ENCODE data around the gene GNAT1. TPM values are rescaled to one million over a fixed set of nuclear protein-coding genes. Genes with fewer than 3 reads are reported as not detected.

The GNAT1 gene
- not detected in 2 replicates for total RNA-seq

DNA sequence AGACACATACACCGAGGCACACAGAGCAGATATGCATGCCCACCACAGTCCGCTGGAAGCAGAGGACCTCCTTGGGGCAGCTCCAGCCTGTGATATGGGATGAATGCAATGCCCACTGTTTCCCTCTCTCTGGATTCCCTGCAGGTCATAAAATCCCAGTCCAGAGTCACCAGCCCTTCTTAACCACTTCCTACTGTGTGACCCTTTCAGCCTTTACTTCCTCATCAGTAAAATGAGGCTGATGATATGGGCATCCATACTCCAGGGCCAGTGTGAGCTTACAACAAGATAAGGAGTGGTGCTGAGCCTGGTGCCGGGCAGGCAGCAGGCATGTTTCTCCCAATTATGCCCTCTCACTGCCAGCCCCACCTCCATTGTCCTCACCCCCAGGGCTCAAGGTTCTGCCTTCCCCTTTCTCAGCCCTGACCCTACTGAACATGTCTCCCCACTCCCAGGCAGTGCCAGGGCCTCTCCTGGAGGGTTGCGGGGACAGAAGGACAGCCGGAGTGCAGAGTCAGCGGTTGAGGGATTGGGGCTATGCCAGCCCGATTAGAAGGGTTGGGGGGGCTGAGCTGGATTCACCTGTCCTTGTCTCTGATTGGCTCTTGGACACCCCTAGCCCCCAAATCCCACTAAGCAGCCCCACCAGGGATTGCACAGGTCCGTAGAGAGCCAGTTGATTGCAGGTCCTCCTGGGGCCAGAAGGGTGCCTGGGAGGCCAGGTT is at the start of gene GNAT1:
TSS of gene GNAT1 (plus strand) at position 675 of the 725 bp plus-strand sequence. CDS start 116 bp downstream, outside the sequence.
- intact Hi-C loops (cut with micrococcal nuclease) = no loop called here

DNA sequence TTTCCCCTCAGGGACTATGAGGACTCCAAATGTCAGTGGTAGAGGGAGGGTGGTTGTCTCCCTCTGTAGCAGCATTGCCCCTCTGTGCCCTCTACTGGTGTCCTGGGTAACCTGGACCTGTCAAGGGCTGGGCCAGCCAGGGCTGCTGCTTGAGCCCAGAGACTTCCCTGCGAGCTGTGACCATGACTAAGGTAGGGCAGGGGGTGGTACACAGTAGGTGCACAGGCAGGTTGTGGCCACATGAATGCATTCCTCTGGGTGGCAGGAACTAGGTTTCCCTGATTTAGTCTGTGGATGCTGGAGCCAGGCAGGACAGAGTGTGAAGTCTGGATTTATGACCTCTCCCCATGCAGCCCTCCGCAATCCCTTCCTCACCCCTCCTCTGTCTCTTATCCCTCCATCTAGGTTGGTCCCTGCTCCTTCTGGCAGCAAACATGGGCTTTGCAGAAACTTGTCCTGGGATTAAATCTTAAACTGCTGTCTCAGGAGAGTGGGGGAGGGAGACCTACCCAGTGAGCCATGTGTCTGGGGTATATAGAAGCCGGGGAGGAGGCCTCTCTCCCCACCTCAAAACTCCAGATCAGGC is 45.0 kb upstream of the GNAT1 start:
- intact Hi-C loops (cut with micrococcal nuclease) = no loop called here

DNA sequence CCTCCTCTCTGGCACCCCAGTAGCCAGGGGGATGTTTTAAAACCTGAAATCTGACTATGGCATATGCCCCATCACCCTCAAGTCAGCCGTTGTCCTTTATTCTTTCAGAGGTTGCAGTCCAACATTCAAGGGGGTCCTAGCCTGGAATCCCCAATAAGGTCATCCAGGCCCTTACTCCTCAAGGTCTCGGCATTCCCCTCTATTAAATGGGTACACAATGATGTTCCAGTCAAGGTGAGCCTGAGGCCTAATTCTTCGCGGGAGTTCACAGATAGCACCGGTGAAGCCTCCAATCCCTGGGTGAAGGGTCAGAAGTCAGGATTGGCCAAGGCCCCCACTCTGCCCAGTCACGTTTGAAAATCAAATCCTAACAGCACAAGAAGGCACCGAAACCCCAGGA is 44.4 kb upstream of the GNAT1 start:
- intact Hi-C loops (cut with micrococcal nuclease) = no loop called here

DNA sequence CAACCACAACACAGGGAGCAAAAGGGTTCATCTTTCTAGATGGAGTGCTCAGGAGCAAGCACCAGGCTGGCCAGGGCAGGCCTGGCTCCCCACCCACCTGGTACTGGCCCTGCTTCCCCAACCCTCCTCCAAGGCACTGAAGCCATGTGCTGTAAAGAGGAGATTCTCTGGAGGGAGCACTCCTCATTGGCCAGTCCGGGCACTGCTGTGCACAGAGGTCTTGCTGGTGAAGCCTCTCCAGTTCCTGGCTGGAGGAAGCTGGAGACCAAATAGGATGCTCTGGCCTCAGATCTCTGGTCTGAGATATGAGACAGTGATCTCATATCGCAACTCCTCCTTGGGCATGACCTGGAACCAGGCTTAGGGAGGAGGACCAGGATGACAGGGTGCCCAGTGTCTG is 44.0 kb upstream of the GNAT1 start:
- intact Hi-C loops (cut with micrococcal nuclease) = no loop called here

DNA sequence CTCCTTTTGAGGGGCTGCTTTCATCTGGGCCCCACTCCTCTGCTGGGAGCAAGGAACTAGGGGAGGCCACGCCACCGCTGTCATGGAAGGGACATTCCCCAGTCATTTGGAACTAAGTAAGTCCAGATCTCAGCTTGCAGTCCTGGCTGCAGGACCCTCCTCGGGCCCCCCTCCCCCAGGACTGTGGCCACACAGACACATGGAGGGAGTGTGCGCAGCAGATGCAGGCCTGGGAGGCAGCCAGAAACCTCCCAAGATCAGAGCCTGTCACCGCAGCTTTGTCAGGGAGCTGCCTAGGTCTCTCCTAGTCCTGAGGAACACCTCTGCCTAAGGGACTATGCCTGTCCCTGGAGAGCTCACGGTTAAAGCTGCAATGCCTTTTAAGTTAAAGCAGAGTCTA is 43.5 kb upstream of the GNAT1 start:
- intact Hi-C loops (cut with micrococcal nuclease) = no loop called here

DNA sequence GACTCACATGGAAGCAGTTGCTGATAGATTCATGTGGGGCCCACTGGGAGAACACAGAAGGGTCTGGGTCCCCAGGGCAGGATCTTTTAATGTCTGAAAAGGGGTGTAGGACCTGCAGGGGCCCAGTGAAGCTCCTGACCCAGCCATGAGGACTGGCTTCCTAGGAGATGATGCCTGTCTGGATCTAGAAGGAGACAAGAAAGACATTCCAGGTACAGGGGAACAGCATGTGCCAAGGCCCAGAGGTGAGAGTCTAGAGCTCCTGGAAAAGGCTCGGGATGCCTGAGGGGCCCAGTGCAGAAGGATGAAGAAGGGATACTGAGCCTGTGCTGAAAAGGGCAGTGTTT is 41.0 kb upstream of the GNAT1 start:
- intact Hi-C loops (cut with micrococcal nuclease) = no loop called here

DNA sequence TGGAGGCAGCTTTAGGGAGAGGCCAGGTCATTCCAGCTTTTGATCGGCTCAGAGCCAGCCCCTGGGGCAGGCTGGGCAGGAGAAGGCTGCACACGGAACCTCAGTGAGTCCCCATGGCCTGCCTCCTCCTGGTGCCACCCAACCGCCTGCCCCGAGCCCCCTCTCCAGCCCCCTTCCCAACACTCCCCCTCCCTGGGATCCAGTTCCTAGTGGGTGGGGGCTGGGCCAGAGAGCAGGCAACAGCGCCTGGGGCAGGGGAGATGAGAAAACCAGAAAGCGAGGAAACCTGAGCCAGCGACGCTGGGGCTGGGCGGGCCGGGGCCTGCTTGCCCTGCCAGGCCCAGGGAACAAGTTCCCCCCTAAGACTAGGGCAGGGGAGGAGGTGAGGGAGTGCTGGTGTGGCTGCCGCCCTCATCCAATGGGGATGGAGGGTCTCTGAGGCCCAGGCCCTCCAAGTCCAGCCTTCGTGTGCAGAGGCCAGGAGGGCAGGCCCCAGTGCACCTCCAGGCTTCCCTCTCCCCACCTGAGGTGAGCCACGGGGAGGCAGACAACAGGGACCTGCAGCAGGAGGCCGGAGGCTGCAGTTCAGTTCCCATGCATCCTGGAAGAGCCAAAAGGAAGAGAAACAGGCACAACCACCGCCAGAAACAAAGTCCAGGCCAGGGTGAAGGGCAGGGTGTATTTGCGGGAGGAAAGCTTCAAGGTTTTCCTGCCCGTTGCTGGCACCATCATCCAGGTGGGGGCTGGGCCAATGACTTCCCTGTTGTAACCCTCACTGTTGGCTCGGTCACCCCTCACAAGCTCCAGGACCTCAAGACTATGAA is 40.3 kb upstream of the GNAT1 start:
- intact Hi-C loops (cut with micrococcal nuclease) = no loop called here

DNA sequence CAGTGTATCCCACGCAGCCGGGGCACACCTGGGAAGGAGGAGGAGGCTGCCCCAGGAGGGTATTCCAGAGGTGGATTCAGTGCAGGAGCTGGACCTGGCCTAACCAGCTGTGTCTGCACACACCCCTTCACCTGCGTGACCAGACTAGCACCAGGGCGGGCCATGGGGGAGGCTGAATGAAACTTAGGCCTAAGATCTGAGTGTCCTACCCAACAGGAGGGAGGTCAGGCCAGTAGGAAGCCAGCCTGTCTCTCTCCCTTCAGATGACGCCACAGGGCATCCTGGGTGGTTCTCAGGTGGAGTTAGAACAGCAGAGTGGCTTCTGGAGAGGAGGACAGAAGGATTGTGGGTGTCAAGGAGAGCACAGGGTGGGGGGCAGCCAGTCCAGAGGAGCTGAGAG is 39.7 kb upstream of the GNAT1 start:
- intact Hi-C loops (cut with micrococcal nuclease) = no loop called here

DNA sequence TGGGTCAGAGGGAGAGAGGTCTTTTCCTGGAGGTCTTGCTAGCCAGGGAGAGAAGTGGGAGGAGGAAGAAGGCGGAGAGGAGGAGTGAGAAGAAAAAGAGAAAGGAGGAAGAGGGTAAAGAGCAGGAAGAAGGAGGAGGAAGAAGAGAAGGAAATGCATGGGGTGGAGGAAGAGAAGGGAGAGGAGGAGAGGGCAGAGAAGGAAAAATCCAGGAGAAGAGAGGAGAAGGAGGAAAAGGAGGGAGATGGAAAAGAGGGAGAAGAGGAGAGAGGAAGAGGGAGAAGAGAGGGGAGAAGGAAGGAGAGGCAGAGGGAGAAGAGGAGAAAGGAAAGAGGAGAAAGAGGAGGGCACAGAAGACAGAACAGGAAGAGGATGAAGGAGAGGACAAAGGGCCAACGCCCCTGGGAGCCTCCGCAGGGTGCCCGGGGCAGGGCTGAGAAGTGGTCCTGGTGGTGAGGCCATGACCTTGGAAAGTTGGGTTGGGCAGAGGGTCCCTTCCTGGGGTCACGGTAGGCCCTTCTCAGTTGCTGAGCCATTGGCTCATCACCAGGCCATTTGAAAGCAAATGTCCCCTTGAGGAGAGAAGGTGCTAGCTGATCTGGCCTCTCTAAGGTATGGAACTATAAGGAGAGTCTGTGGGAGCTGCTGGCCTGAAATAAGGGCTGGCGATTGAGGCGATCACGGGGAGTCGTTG is 37.5 kb upstream of the GNAT1 start:
- intact Hi-C loops (cut with micrococcal nuclease) = no loop called here

DNA sequence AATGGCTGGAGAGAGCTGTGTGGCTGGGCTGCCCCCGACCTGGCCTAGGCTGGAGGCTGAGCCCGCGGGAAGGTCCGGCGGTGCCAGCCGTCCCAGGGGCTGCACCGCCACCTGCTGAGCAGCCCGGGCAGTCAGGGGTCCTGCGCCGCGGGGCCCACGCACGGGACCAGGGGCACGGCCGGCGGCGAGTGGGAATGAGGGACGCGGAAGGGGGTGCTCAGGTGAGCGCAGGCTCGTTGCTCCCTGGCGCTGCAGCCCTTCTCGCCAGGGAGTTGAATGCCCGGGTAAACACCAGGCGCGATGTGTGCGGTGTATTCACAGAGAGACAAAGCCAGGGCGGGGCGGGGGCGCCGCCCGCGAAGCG is 37.0 kb upstream of the GNAT1 start:
- intact Hi-C loops (cut with micrococcal nuclease) = no loop called here

DNA sequence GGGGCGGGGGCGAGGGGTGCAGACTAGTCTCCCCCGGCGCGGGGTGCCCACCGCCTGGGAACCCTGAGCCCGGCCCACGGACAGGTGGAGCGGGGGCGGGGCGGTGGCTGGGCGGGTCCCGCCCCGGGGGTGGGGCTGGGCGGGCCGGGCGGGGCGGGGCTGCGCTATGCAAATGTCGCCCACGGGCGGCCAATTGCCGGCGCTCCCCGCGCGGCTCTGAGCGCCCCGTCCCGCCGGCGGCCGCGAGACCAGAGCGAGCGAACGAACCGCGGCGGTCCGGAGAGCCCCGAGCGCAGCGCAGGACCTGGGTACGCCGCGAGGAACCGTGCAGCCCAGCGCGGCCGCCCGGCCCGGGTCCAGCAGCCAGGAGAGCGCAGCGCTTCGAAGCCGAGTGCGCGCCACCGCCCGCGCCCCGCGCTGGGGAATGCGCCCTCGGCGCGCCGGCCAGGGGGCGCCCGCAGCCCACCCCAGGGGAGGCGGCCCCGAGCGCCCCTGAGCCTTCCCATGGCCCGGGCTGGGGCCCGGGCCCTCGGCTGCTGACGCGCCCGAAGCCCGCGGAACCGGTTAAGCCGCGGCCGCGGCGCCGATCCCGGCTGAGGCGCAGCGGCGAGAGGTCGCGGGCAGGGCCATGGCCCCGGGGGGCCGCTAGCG is 36.4 kb upstream of the GNAT1 start, which contains the start of gene SEMA3F:
TSS of gene SEMA3F (plus strand) at position 485 of the 651 bp plus-strand sequence. CDS start 4,299 bp downstream, outside the sequence.
- intact Hi-C loops (cut with micrococcal nuclease) = no loop called here

DNA sequence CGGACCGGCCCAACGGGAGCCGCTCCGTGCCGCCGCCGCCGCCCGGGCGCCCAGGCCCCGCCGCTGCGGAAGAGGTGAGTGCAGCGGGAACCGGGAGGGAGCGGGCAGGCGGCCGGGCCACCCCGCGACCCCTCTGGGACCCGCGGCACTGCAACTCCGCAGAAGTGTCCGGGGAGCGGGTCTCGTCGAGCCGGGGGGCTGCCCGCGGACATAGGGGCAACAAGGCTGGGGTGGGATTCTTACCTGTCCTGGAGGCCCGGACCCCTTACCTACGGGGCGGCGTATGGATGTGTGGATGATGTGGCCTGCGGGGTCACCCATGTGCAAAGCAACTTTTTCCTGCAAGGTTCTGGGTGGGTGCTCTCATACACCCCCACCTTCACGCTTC is 35.9 kb upstream of the GNAT1 start:
- intact Hi-C loops (cut with micrococcal nuclease) = no loop called here

DNA sequence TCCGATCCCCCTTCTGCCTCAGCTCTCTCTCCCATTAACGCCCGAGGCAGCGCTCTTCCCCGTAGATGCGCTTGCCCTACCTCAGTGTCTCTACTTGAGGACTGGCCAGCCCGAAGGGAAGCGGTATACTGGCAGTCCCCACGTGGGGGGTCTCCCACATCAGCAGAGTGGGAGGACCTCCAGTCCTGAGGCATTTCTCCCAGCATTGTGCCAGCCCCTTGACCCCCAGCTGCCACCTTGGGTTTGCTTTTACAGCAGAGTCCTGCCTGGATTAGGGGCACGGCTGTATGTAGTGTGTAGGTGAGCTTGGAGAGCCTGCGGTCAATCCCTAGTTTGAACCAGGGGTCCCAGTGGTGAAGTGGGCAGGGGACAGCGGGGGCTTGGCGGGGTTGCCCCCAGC is 35.5 kb upstream of the GNAT1 start:
- intact Hi-C loops (cut with micrococcal nuclease) = no loop called here

DNA sequence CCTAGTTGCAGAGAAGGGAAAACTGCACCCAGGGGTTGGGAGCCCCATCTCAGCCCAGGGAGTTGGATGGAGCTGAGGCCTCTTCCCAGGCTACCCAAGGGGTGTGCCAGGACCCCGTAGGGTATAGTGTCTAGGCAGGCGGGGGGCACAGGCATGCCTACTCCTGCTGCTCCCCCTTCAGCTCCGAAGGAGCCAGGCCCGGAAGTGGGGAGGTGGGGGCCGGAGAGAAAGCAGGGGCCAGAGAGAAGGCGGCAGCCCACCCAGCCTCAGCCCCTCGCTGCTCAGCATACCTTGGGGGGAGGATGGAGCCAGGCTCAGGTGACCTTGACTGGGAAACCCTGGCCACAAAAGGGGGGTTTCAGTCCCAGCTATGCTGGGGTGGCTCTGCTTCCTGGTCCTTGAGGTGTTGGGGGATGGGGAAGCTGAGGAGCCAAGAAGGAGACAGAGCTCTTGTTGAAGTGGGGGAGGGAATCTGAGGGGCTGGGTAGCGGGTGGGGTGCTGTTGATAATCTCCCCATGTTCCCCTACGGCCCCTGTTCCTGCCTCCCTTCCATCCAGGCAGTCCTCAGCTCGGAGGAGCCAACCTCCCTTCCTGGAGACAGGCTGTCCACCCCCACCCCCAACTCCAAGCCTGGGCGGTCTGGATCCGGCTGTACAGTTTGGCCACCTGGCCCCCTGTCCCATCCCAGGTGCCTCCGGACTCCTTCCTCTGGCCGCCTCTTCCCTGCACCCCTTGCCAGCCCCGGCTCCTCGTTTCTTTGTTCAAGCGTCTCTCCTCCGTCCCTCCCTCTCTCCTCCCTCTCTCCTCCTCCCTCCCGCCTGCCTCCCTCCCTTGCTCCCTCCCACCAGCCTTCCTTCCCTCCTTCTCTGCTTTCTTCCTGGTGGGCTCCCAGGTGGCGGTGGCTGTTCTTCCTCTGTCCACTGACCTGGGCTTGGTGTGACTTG is 34.6 kb upstream of the GNAT1 start:
- intact Hi-C loops (cut with micrococcal nuclease) = no loop called here

DNA sequence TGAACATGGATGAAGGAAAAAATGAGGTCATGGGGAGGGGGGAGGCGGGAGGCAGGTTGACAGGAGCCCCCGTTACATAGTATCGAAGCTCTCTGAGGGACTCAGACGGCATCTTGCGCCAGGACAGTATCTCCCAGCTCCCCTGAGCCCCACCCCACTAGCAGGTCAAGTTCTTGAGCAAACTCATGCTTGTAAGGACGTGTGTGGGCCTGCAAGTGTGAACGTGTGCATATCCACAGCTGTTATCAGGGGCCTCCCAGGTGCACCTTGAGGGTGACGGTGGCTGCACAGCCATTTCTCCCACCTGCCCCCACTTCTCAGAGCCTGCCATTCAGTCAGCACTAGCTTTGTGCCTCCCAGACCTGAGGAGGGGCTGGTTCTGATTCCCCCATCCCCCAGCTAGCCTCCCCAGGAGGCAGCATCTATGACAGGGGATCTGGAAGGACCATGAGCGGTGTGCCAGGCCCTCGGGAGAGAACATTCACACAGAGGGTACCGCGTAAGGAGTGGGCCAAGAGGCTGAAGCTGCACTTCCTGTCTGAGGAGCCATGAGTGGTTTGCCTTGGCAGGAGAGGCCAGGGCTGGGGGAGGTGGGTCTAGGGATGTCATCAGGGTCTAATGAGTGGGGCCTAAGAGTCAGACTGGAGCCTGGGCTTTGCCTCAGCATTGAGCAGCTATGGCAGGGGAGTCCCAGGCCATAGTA is 33.4 kb upstream of the GNAT1 start:
- intact Hi-C loops (cut with micrococcal nuclease) = no loop called here

DNA sequence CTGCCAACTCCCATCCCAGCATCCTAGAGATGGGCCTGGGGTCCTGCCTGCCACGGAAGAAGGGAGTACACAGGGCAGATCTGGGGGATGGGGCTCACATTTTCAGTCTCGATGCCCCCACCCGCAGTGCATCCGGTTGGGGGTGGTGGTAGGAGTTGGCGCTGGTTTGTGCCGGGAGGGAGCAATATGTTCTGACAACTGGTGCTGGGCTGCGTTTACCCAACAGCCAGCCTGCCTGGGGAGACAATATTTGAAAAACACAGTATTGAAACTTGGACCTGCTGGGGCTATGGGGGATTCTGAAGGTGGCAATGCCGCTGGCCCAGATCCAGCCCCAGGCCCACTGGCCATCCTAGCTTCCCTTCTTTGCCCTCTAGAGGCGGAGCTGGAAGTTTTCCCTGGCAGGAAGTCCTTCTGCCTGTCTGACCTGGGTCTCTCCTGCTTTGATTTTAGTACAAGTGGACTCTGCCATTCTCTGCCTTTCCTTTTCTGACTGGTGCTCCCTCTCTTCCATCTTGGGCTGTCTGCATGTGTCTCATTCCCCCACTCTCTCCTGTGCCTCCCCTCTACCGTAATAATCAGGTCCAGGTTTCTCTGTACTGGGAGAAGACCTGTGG is 32.8 kb upstream of the GNAT1 start:
- intact Hi-C loops (cut with micrococcal nuclease) = no loop called here

DNA sequence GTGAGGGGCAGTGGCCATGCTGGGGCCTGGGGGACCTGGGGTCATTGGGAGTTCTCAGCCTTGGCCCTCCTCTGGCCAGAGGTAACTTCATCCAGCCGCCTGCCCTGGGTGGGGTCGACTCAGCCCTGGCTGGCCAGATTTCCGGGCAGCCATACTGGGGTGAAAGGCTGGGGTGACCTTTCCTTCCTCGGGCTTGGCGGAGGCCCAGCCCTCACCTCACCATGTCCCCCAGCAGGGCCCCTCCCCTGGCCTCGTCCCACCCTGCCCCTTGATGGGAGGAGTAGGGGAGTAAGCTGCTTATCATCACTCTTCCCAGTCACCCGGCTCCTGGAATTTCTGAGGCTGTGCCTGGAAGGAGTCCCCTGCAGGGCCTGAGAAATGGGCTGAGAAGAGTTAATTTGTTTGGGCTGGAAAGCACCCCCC is 30.8 kb upstream of the GNAT1 start:
- intact Hi-C loops (cut with micrococcal nuclease) = no loop called here

DNA sequence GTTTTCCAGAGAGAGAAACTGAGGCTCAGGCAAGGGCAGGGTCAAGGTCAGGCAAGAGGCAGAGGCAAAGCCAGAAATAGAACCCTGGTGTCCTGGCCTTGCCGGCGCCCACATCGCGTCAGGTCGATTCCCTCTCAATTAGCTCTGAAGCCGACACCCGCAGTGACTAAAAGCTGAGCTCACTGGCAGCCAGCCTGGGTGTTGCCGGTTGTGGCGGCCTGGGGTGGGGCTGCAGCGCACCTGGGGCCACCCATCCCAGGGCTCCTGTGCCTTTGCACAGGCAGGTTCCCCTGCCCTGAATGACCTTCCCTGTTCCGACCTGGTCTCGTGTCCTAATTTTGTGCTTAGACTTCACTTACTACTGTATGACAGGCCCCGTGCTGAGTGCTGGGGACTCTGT is 30.1 kb upstream of the GNAT1 start:
- intact Hi-C loops (cut with micrococcal nuclease) = no loop called here

Data from T-helper 2 cell treated with Interferon-gamma antibody and Interleukin-4, amounts not matched to agents 100 ng/mL and 5 ng/mL, for 36 hours (primary cell).